HEK293 (cell line): ENCODE data around the gene AP3B1.

Experiments used
- CTCF ChIA-PET: fragments of 350-600 bp; formaldehyde crosslinking; extraction: SDS; loops from one replicate; lab custom pipeline; 2021; ENCODE audit warnings: antibody characterized with exemption; lab: Yijun Ruan, JAX
- POLR2A ChIA-PET: fragments of 300-600 bp; formaldehyde crosslinking; extraction: SDS; loops from one replicate; lab custom pipeline; 2020; ENCODE audit warnings: antibody characterized with exemption, inconsistent platforms; lab: Yijun Ruan, JAX
- H3K27ac ChIP-seq: fragments of 200-500 bp; sonication (Bioruptor generic); 2 replicates; pipeline ENCODE4 v1.5.1; 2014; ENCODE audit warnings: low read depth, low read length, control low read depth, inconsistent platforms; ENCODE audit errors: extremely low read depth
- H3K36me3 ChIP-seq, 2 experiments: fragments of 200-500 bp in 1 of 2; sonication (Bioruptor generic) in 1 of 2; 1 replicate in 1 of 2; 2 replicates in 1 of 2; pipeline ENCODE4 v1.5.1; 2014 to 2017; ENCODE audit warnings: inconsistent platforms in 2 of 2, low read length in 2 of 2; ENCODE audit not compliant: control insufficient read depth in 2 of 2, insufficient read depth in 1 of 2
- H3K4me1 ChIP-seq: fragments of 200-500 bp; sonication (Bioruptor generic); 2 replicates; pipeline ENCODE4 v1.5.1; 2014; ENCODE audit warnings: mild to moderate bottlenecking, low read length, inconsistent platforms; ENCODE audit not compliant: control insufficient read depth, insufficient read depth
- H3K4me3 ChIP-seq: 2 replicates; pipeline ENCODE4 v1.5.1; 2011; ENCODE audit warnings: low read depth, mild to moderate bottlenecking, control low read depth, low read length, moderate library complexity
- H3K9me3 ChIP-seq: fragments of 200-500 bp; sonication (Bioruptor generic); 2 replicates; pipeline ENCODE4 v1.5.1; 2014; ENCODE audit warnings: low read depth, low read length, inconsistent platforms; ENCODE audit not compliant: control insufficient read depth, insufficient read depth
- GLI2 ChIP-seq: fragments of 450-650 bp; formaldehyde crosslinking; IDR thresholded peaks from 2 replicates; pipeline ENCODE4; 2017; ENCODE audit warnings: missing biosample characterization, missing genetic modification characterization, low read depth, borderline replicate concordance
- HOXC10 ChIP-seq: sonication (generic); formaldehyde crosslinking; IDR thresholded peaks from 2 replicates; pipeline ENCODE4 v1.8.1; 2023; ENCODE audit warnings: mild to moderate bottlenecking, missing genetic modification reagents
- KLF16 ChIP-seq: fragments of 450-650 bp; formaldehyde crosslinking; IDR thresholded peaks from 2 replicates; pipeline ENCODE4 v1.5.1; 2017; ENCODE audit warnings: missing biosample characterization, missing genetic modification characterization
- KLF8 ChIP-seq: fragments of 450-650 bp; formaldehyde crosslinking; IDR thresholded peaks from 2 replicates; pipeline ENCODE4 v1.5.1; 2016; ENCODE audit warnings: missing biosample characterization, missing genetic modification characterization
- ZBTB10 ChIP-seq: fragments of 450-650 bp; formaldehyde crosslinking; IDR thresholded peaks from 2 replicates; pipeline ENCODE4 v1.5.1; 2016; ENCODE audit warnings: missing biosample characterization, missing genetic modification characterization
- ZBTB11 ChIP-seq: fragments of 450-650 bp; formaldehyde crosslinking; conservative IDR thresholded peaks from 2 replicates; pipeline ENCODE4 v1.5.1; 2016; ENCODE audit warnings: low read depth, missing biosample characterization, missing genetic modification characterization
- ZBTB8A ChIP-seq: fragments of 450-650 bp; formaldehyde crosslinking; IDR thresholded peaks from 2 replicates; pipeline ENCODE4 v1.5.1; 2016; ENCODE audit warnings: missing biosample characterization, missing genetic modification characterization
- ZFP69B ChIP-seq: fragments of 450-650 bp; formaldehyde crosslinking; IDR thresholded peaks from 2 replicates; pipeline ENCODE4 v1.5.1; 2016; ENCODE audit warnings: missing biosample characterization, missing genetic modification characterization
- ZIC2 ChIP-seq: fragments of 450-650 bp; formaldehyde crosslinking; IDR thresholded peaks from 2 replicates; pipeline ENCODE4 v1.5.1; 2016; ENCODE audit warnings: missing biosample characterization, missing genetic modification characterization
- ZNF19 ChIP-seq: fragments of 450-650 bp; formaldehyde crosslinking; IDR thresholded peaks from 2 replicates; pipeline ENCODE4; 2016; ENCODE audit warnings: missing biosample characterization, missing genetic modification characterization, low read depth
- ZNF221 ChIP-seq: fragments of 450-650 bp; formaldehyde crosslinking; IDR thresholded peaks from 2 replicates; pipeline ENCODE4 v1.5.1; 2017; ENCODE audit warnings: missing biosample characterization, missing genetic modification characterization, borderline replicate concordance
- ZNF302 ChIP-seq: fragments of 450-650 bp; formaldehyde crosslinking; IDR thresholded peaks from 2 replicates; pipeline ENCODE4 v1.5.1; 2016; ENCODE audit warnings: missing biosample characterization, missing genetic modification characterization, low read depth
- ZNF335 ChIP-seq: fragments of 450-650 bp; formaldehyde crosslinking; conservative IDR thresholded peaks from 2 replicates; pipeline ENCODE4 v1.5.1; 2016; ENCODE audit warnings: missing biosample characterization, missing genetic modification characterization
- ZNF404 ChIP-seq: fragments of 450-650 bp; formaldehyde crosslinking; IDR thresholded peaks from 2 replicates; pipeline ENCODE4 v1.5.1; 2017; ENCODE audit warnings: missing biosample characterization, missing genetic modification characterization
- ZNF571 ChIP-seq: fragments of 450-650 bp; formaldehyde crosslinking; IDR thresholded peaks from 2 replicates; pipeline ENCODE4 v1.5.0; 2017; ENCODE audit warnings: missing biosample characterization, missing genetic modification characterization
- ZNF610 ChIP-seq: fragments of 450-650 bp; formaldehyde crosslinking; IDR thresholded peaks from 2 replicates; pipeline ENCODE4 v1.5.1; 2016; ENCODE audit warnings: missing biosample characterization, missing genetic modification characterization, borderline replicate concordance
- ZNF658 ChIP-seq: fragments of 450-650 bp; formaldehyde crosslinking; IDR thresholded peaks from 2 replicates; pipeline ENCODE4; 2016; ENCODE audit warnings: missing biosample characterization, missing genetic modification characterization
- ZNF768 ChIP-seq: fragments of 450-650 bp; formaldehyde crosslinking; IDR thresholded peaks from 2 replicates; pipeline ENCODE4 v1.5.1; 2018; ENCODE audit warnings: missing biosample characterization, mild to moderate bottlenecking, missing genetic modification characterization
- ZNF830 ChIP-seq: fragments of 450-650 bp; IDR thresholded peaks from 2 replicates; pipeline ENCODE4 v1.5.0; 2018; ENCODE audit warnings: missing biosample characterization, missing genetic modification characterization, low read depth, mild to moderate bottlenecking, moderate library complexity
- ZSCAN18 ChIP-seq: fragments of 450-650 bp; formaldehyde crosslinking; IDR thresholded peaks from 2 replicates; pipeline ENCODE4 v1.5.1; 2016; ENCODE audit warnings: missing biosample characterization, missing genetic modification characterization

AP3B1 gene

GRCh38 chr5:78041805-78042204, 252.7 kb downstream of the AP3B1 start:
- H3K9me3 ChIP-seq = no peaks in the 10 kb centered on the region
- no peak overlapping the region for H3K4me3 ChIP-seq
- no peaks in the 10 kb centered on the region for H3K4me1 ChIP-seq
- ChIA-PET CTCF (interaction anchor here (0.7 kb wide), 1 partner anchor 917 kb away, joined by 5 read pairs; no protein-coding TSS in a partner anchor), POLR2A (no interaction called here)
- no peak for TF ChIP-seq ZBTB10 (tag by site-specific recombination)
- no peak for TF ChIP-seq ZBTB11 (tag by site-specific recombination)
- no peak for TF ChIP-seq ZNF610 (tag by site-specific recombination)
- TF ChIP-seq ZNF19 = no peak
- no peak for TF ChIP-seq ZNF830 (tag by site-specific recombination)
- TF ChIP-seq ZSCAN18 (tag by site-specific recombination) = no peak
- no peak for TF ChIP-seq ZNF335 (tag by site-specific recombination)
- no peak for TF ChIP-seq GLI2 (tag by site-specific recombination)
- no peak for TF ChIP-seq ZNF302
- TF ChIP-seq KLF8 = no peak
- no peak for TF ChIP-seq ZNF658 (tag by site-specific recombination)
- TF ChIP-seq ZNF221 (tag by site-specific recombination) = no peak
- no peak for TF ChIP-seq ZNF404 (tag by site-specific recombination)
- H3K27ac ChIP-seq = no peak overlapping the region
- H3K36me3 ChIP-seq = peaks cover 0 to 3% of the 10 kb centered on the region in 2 experiments; a peak in 1 of 3 replicates

- no peaks in the 10 kb centered on the region for H3K9me3 ChIP-seq
- no peaks in the 10 kb centered on the region for H3K4me1 ChIP-seq
- H3K4me3 ChIP-seq = no peak overlapping the region
- no peak for TF ChIP-seq ZNF768 (tag by site-specific recombination)
- TF ChIP-seq, all 188 proteins: peak for 0
- ChIA-PET POLR2A (no interaction called here), CTCF (interaction anchor here (0.6 kb wide), 1 partner anchor 1078 kb away, joined by 4 read pairs; no protein-coding TSS in a partner anchor)
- Histone ChIP-seq H3K27ac (no peak overlapping the region), H3K36me3 (no peaks in the 10 kb centered on the region)
Measured at GRCh38 chr5:78025540-78025939, 269.0 kb downstream of the AP3B1 start.

- Histone ChIP-seq H3K36me3 (no peaks in the 10 kb centered on the region), H3K4me3 (no peak overlapping the region), H3K9me3 (no peaks in the 10 kb centered on the region), H3K4me1 (peaks cover 9% of the 10 kb centered on the region), H3K27ac (no peak overlapping the region)
- ChIA-PET POLR2A (no interaction called here), CTCF (interaction anchor here (0.9 to 1.3 kb wide), 2 partner anchors 10 to 12 kb away, joined by 3 to 4 read pairs; no protein-coding TSS in a partner anchor)
- no peak for TF ChIP-seq KLF16
- no peak for TF ChIP-seq ZBTB8A (tag by site-specific recombination)
- TF ChIP-seq ZIC2 = no peak
- no peak for TF ChIP-seq ZBTB11 (tag by site-specific recombination)
- TF ChIP-seq HOXC10 (CRISPR knock-in tag) = no peak
- no peak for TF ChIP-seq ZFP69B
- no peak for TF ChIP-seq ZNF571
Measured at GRCh38 chr5:78019744-78020143, 274.8 kb downstream of the AP3B1 start.
